Measurements from ENCODE around the gene FBXL15.

FBXL15 gene

GRCh38 chr10:102468683-102469082, 48.0 kb downstream of the FBXL15 start:
- no peak for DNase-seq (ENCODE audit: low read depth, low spot score)
- Histone ChIP-seq H3K9ac (ENCODE audit: insufficient read length) (no peak overlapping the region), H3K4me3 (no peak overlapping the region), H3K9me3 (ENCODE audit: low read depth, low read length) (no peaks in the 10 kb centered on the region), H3K36me3 (ENCODE audit: insufficient read depth, low read length) (no peaks in the 10 kb centered on the region), H3K27ac (no peak overlapping the region)
- TF ChIP-seq POLR2AphosphoS5 (IDR thresholded peaks at IDR 0.05; ENCODE audit: borderline replicate concordance, low read depth, low read length): no peak
- no peak for TF ChIP-seq EZH2 (IDR thresholded peaks at IDR 0.05)
- TF ChIP-seq FOXP2 (optimal IDR thresholded peaks at IDR 0.05; ENCODE audit: control extremely low read depth, extremely low read length, insufficient read depth): no peak

GRCh38 chr10:102470579-102471546, 50.2 kb downstream of the FBXL15 start:
- Histone ChIP-seq H3K9ac (ENCODE audit: insufficient read length) (no peak overlapping the region), H3K27ac (no peak overlapping the region), H3K4me3 (no peak overlapping the region), H3K9me3 (ENCODE audit: low read depth, low read length) (no peaks in the 10 kb centered on the region), H3K36me3 (ENCODE audit: insufficient read depth, low read length) (no peaks in the 10 kb centered on the region)
- TF ChIP-seq EZH2 (IDR thresholded peaks at IDR 0.05) (no peak), FOXP2 (optimal IDR thresholded peaks at IDR 0.05; ENCODE audit: control extremely low read depth, extremely low read length, insufficient read depth) (no peak), POLR2AphosphoS5 (IDR thresholded peaks at IDR 0.05; ENCODE audit: borderline replicate concordance, low read depth, low read length) (no peak)
- DNase-seq (ENCODE audit: low read depth, low spot score): no peak

Measured in SK-N-MC (cell line).